Aorta (tissue), 5 donors: ENCODE measurements around the gene HOXC4. TPM values are rescaled to one million over a fixed set of nuclear protein-coding genes. Genes with fewer than 3 reads are reported as not detected.

Experiments used
- ATAC-seq: fragments of 200-7000 bp; cut with Tn5 transposase; one replicate; pipeline ENCODE4 v1.9.1; 2022; ENCODE audit warnings: moderate library complexity; ENCODE audit not compliant: low FRiP score
- DNase-seq, 2 donors: peaks; one replicate each; pipeline ENCODE4 v3.0.0-alpha.2; 2020
- H3K27ac ChIP-seq, 2 donors: one replicate each; pipeline ENCODE4 v1.5.1; 2013; ENCODE audit warnings: low read length in 2 of 2, mild to moderate bottlenecking in 2 of 2, moderate library complexity in 2 of 2, control low read depth in 1 of 2, inconsistent platforms in 1 of 2, low read depth in 1 of 2
- H3K27me3 ChIP-seq, 2 donors: one replicate each; pipeline ENCODE4 v1.6.1; 2013; ENCODE audit warnings: control low read depth in 1 of 2, low read length in 1 of 2, mild to moderate bottlenecking in 1 of 2, moderate library complexity in 1 of 2; ENCODE audit not compliant: insufficient read depth in 2 of 2, control insufficient read depth in 1 of 2
- H3K36me3 ChIP-seq, 2 donors: one replicate each; pipeline ENCODE4 v1.6.1; 2013; ENCODE audit warnings: control low read depth in 1 of 2, low read length in 1 of 2, mild to moderate bottlenecking in 1 of 2; ENCODE audit not compliant: insufficient read depth in 2 of 2, control insufficient read depth in 1 of 2
- H3K4me1 ChIP-seq, 2 donors: one replicate each; pipeline ENCODE4 v1.6.1; 2013; ENCODE audit warnings: low read length in 2 of 2, control low read depth in 1 of 2, mild to moderate bottlenecking in 1 of 2, moderate library complexity in 1 of 2; ENCODE audit not compliant: insufficient read depth in 2 of 2, control insufficient read depth in 1 of 2
- H3K4me3 ChIP-seq, 2 donors: one replicate each; pipeline ENCODE4 v1.5.1; 2013; ENCODE audit warnings: low read length in 2 of 2, control low read depth in 1 of 2, mild to moderate bottlenecking in 1 of 2
- H3K9me3 ChIP-seq: one replicate; pipeline ENCODE4 v1.6.1; 2013; ENCODE audit warnings: mild to moderate bottlenecking, low read length; ENCODE audit not compliant: control insufficient read depth
- WGBS, 2 donors: extraction: QIAGEN DNeasy Blood & Tissue Kit; methylation state at CpG; one replicate each; pipeline ENCODE4 v1.1.7; 2013; 5-methylcytosine and 5-hydroxymethylcytosine counted together
- intact Hi-C, 2 donors: fragments of 100-400 bp; cut with DNase I; formaldehyde crosslinking; loops; one replicate each; pipeline versions ENCODE4 v1.14.2 to v1.15.0; 2022
- polyA plus RNA-seq, 2 donors: library from polyadenylated mRNA; stranded (reverse); fragments of 200-250 nt; gene quantifications; one replicate each; pipeline ENCODE4 v1.2.3, GENCODE V29; 2013
- total RNA-seq, 2 donors: library from RNA; stranded (reverse); fragmentation: NEBNext Ultra II Directional; extraction: Animal tissue kit (Norgen Biotek cat#: 25700); gene quantifications; one replicate each; pipeline ENCODE4 v1.2.1, GENCODE V29; 2021
- donor health status: healthy with polysubstance abuse.
- donor health status: Bipolar disorder and iron deficiency.
- donor health status: DM: no; HTN: no; CAD: no.
- donor health status: DM: no; HTN: no; CAD: no.
- donor health status: DM: yes; HTN: yes; CAD: no.

The HOXC4 gene
- total and polyA plus RNA-seq, 4 donors, result 1.4 to 18.4 (median 5.9) TPM

DNA sequence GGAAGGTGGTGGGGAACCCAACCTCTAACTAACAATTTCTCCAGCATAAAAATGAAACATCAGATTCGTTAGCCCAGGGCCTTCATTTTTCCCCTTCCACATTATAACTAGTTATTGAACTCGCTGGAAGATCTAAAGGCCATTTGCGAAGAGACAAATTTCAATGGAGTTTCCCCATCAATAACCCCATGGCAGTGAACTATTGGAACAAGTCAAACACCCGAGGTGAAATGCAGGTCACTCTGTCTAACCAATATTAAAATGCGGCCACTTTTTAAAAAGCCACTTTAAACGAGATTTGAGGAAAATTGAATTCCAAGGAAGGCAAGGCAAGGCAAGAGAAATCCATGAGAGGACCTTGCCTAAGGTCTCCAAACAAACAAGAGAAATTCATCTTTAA, 4.5 kb upstream of the HOXC4 start:
- no peak for ATAC-seq
- Histone ChIP-seq H3K27me3 (no peaks in the 10 kb centered on the region), H3K36me3 (no peaks in the 10 kb centered on the region), H3K9me3 (no peaks in the 10 kb centered on the region), H3K4me3 (no peak overlapping the region), H3K27ac (no peak overlapping the region), H3K4me1 (no peaks in the 10 kb centered on the region)
- intact Hi-C loops, result no loop called here
- 78 to 91% methylated on average over 6 of the region's 6 CpGs for WGBS, 2 donors
- no peak for DNase-seq

DNA sequence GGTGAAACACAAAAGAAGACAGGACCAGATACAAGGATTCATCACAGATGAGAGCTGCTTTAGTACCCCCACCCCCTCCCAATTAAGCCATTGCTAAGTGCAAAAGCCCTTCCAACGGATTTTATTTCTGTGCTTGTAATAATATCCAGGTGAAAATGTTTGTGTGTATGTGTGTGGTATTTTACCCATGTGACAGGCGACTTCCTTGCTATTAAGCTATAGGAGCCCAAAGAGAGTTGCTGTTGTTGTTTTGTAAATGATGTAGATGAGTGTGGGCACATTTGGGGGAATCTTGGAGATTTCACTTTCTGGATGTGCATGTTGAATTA, 3.2 kb upstream of the HOXC4 start:
- H3K36me3 ChIP-seq, result no peaks in the 10 kb centered on the region
- WGBS, 2 donors, result 65 to 87% methylated on average over 2 of the region's 2 CpGs
- no peak overlapping the region for H3K27ac ChIP-seq
- ATAC-seq, result no peak
- H3K4me1 ChIP-seq, result no peaks in the 10 kb centered on the region
- H3K27me3 ChIP-seq, result no peaks in the 10 kb centered on the region
- no peak for DNase-seq
- no peaks in the 10 kb centered on the region for H3K9me3 ChIP-seq
- no peak overlapping the region for H3K4me3 ChIP-seq
- intact Hi-C loops, result no loop called here

- Histone ChIP-seq H3K27ac (no peak overlapping the region), H3K4me1 (no peaks in the 10 kb centered on the region), H3K36me3 (no peaks in the 10 kb centered on the region), H3K9me3 (no peaks in the 10 kb centered on the region), H3K4me3 (no peak overlapping the region), H3K27me3 (no peaks in the 10 kb centered on the region)
- no peak for DNase-seq
- WGBS, 2 donors, result 72 to 89% methylated on average over 12 of the region's 12 CpGs
- no peak for ATAC-seq
- intact Hi-C loops, result no loop called here
These were observed 2.4 kb upstream of the HOXC4 start for GRCh38 chr12:54051026-54051842.

DNA sequence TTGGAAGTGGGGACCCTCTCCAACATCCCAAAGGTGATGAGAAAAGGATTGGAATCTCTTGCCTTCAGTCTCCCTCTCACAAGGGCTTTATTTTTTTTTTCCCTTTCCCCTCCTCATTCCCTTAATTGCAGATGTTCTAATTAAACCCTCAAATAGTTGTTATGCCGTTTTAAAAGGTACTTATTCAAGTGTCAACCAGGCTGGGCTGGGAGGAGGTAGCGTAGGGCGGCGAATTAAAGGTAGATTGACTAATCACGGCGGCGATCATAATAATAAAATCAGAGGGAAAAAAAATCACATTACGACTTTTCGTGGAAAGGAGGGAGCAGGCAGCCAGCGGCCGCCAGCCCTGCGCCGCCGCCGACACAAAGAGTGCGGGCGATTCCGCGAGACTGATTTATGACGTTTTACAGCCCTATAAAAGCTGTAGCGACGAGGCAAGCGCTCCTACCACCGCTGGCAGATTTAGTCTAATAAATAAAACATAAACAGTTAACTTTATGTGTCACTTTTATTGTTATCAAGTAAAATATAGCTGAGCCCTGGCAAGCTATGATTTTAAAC, 1.7 kb upstream of the HOXC4 start:
- ATAC-seq (no peak), DNase-seq (no peak)
- Histone ChIP-seq H3K27me3 (no peaks in the 10 kb centered on the region), H3K9me3 (no peaks in the 10 kb centered on the region), H3K36me3 (no peaks in the 10 kb centered on the region), H3K4me3 (no peak overlapping the region), H3K4me1 (no peaks in the 10 kb centered on the region), H3K27ac (no peak overlapping the region)
- 51 to 70% methylated on average over 24 of the region's 24 CpGs for WGBS, 2 donors
- intact Hi-C loops, result no loop called here

DNA sequence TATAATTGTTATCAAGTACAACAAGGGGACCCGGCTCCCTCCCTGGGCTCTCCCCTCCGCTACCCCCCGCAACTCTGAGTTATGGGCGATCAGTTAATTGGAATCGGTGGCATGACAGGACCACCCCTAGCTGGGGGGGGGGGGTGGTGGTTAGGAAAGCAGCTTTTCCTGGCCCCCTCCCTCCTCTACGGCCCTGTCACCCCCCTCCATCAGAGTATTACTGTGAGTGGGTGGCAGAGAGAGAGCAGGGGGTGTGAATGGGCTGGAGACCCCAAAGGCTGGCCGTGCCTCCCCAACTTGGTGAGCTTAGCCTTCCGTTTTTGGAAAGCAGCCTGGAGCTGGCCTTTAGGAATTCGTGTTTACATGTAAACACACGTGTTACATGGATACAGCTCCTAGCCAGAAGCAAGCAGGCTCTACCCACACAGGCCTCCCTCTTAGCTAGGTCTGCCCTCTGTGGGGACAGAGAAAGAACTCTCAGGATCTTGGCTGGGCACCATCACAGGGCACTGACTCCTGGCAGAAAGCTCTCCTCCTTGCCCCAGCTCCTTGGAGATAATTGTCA, 1.1 kb upstream of the HOXC4 start:
- intact Hi-C loops, result no loop called here
- Histone ChIP-seq H3K9me3 (no peaks in the 10 kb centered on the region), H3K4me3 (no peak overlapping the region), H3K4me1 (no peaks in the 10 kb centered on the region), H3K27me3 (no peaks in the 10 kb centered on the region), H3K36me3 (no peaks in the 10 kb centered on the region), H3K27ac (no peak overlapping the region)
- WGBS, 2 donors, result 39 to 66% methylated on average over 10 of the region's 10 CpGs
- peak; percentile 72 for ATAC-seq
- DNase-seq, result no peak

DNA sequence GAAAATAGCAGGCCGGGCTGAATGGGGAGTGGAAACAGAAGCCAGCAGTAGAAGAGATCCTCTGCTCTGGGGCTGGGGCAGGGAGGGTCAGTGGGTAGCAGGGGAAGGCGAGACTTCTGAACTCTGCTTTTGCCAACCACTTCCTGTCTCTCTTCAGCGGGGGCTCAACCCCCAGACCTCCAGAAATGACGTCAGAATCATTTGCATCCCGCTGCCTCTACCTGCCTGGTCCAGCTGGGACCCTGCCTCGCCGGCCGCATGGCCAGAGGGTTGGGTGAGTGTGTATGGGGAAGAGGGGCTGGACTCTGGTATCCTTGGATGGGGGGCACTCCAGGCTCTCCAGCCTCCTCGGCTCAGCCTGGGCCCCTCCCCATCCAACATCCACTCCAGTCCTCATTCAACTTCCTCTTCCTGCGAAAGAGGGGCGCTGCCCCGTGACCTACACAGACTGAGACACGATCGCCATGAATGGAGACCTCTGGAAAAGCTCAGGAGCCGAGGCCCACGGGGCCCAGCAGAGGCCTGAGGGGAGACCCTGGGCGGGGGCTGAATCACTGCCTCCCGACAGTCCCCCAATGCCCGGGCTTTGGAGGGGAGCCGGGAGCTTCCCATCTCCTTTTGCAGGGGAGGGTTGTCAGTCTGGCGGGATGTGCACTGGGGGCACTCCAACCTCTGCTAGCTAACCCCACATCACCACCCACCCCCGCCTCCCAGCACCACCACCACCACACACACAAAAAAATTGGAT, 458 bp upstream of the HOXC4 start:
- no peak overlapping the region for H3K27ac ChIP-seq
- no peaks in the 10 kb centered on the region for H3K9me3 ChIP-seq
- intact Hi-C loops, result no loop called here
- DNase-seq, result peak in 1 of 2 donors; percentile 60
- no peaks in the 10 kb centered on the region for H3K36me3 ChIP-seq
- peak overlapping the region; percentile 85 to 90 for H3K4me3 ChIP-seq
- H3K27me3 ChIP-seq, result no peaks in the 10 kb centered on the region
- H3K4me1 ChIP-seq, result no peaks in the 10 kb centered on the region
- peak; percentile 31 for ATAC-seq
- 8 to 9% methylated on average over 22 of the region's 22 CpGs for WGBS, 2 donors

- no peaks in the 10 kb centered on the region for H3K36me3 ChIP-seq
- H3K9me3 ChIP-seq, result no peaks in the 10 kb centered on the region
- ATAC-seq (no peak), DNase-seq (no peak)
- H3K4me3 ChIP-seq, result peak overlapping the region; percentile 85 to 90
- no peak overlapping the region for H3K27ac ChIP-seq
- H3K4me1 ChIP-seq, result no peaks in the 10 kb centered on the region
- no peaks in the 10 kb centered on the region for H3K27me3 ChIP-seq
- 20% methylated on average over 24 of the region's 24 CpGs for WGBS, 2 donors
- intact Hi-C loops, result no loop called here
These were observed 1.1 kb downstream of the HOXC4 start for GRCh38 chr12:54054742-54055194.

DNA sequence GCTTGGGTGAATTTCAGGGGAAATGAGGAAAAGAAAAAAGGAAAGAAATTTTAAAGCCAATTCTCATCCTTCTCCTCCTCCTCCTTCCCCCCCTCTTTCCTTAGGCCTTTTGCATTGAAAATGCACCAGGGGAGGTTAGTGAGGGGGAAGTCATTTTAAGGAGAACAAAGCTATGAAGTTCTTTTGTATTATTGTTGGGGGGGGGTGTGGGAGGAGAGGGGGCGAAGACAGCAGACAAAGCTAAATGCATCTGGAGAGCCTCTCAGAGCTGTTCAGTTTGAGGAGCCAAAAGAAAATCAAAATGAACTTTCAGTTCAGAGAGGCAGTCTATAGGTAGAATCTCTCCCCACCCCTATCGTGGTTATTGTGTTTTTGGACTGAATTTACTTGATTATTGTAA, 1.9 kb downstream of the HOXC4 start:
- Histone ChIP-seq H3K4me1 (no peaks in the 10 kb centered on the region), H3K27ac (no peak overlapping the region), H3K27me3 (no peaks in the 10 kb centered on the region), H3K36me3 (no peaks in the 10 kb centered on the region), H3K4me3 (no peak overlapping the region), H3K9me3 (no peaks in the 10 kb centered on the region)
- DNase-seq (no peak), ATAC-seq (no peak)
- intact Hi-C loops, result no loop called here
- WGBS, 2 donors, result 81 to 83% methylated on average over 2 of the region's 2 CpGs
